HFF-Myc (cell line): ENCODE data around the gene SMPX.

Source experiments
- DNase-seq: peaks from one replicate; pipeline ENCODE4 v3.0.0-alpha.2; 2011; ENCODE audit warnings: low read depth; ENCODE audit errors: extremely low read depth
- H3K4me3 ChIP-seq: replicated peaks from 2 replicates; pipeline ENCODE4 v1.5.1; 2011; ENCODE audit warnings: low read depth, mild to moderate bottlenecking, control low read depth, low read length
- CTCF ChIP-seq: IDR thresholded peaks from 2 replicates; pipeline ENCODE4 v1.5.1; 2012; ENCODE audit warnings: mild to moderate bottlenecking, low read depth, low read length, control low read depth; ENCODE audit errors: missing control alignments

SMPX gene

GRCh38 chrX:21757960-21758359, at the start of gene SMPX:
Gene SMPX (minus strand): TSS chrX:21758116. CDS start chrX:21754290, 3,826 bp downstream.
- TF ChIP-seq CTCF: no peak
- no peak within 1 kb of the TSS for H3K4me3 ChIP-seq

GRCh38 chrX:21806691-21807090, 48.8 kb upstream of the SMPX start:
- DNase-seq: no peak
- no peak overlapping the region for H3K4me3 ChIP-seq
- no peak for TF ChIP-seq CTCF

More at GRCh38 chrX:21757960-21758359, at the start of gene SMPX:
- no peak for DNase-seq

GRCh38 chrX:21802839-21803238, 44.9 kb upstream of the SMPX start:
- DNase-seq: no peak
- no peak overlapping the region for H3K4me3 ChIP-seq
- TF ChIP-seq CTCF: no peak

- DNase-seq: no peak
- no peak for TF ChIP-seq CTCF
Observed at GRCh38 chrX:21802054-21802670, 44.2 kb upstream of the SMPX start.

GRCh38 chrX:21800344-21800770, 42.4 kb upstream of the SMPX start:
- no peak overlapping the region for H3K4me3 ChIP-seq
- no peak for TF ChIP-seq CTCF
- no peak for DNase-seq

More at GRCh38 chrX:21802054-21802670, 44.2 kb upstream of the SMPX start:
- no peak overlapping the region for H3K4me3 ChIP-seq

GRCh38 chrX:21799767-21800166, 41.9 kb upstream of the SMPX start:
- no peak overlapping the region for H3K4me3 ChIP-seq
- TF ChIP-seq CTCF: no peak
- DNase-seq: no peak
